Measurements from ENCODE around the gene SPATA31A3. TPM values are rescaled to one million over a fixed set of nuclear protein-coding genes. Genes with fewer than 3 reads are reported as not detected.

Gene SPATA31A3
- polyA plus RNA-seq: not detected in 2 replicates

DNA sequence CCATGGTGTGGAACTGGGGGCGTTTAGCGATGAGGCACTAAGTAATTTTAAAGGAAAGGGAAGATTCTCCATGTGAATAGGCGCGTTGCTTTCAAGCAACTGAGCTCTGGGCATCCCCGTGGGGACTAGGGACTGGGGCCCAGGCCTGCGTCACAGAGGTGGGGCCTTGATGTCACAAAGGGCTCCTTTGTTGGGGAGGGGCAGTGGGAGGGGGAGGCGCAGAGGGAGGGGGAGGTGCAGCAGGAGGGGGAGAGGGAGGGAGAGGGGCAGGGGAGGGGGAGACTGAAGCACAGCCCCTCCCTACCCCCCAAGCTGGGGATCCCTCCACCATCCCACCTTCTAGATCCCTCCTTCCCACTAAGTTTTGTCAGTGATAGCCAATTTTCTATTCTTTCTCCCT, at the start of gene SPATA31A3:
TSS of gene SPATA31A3 (minus strand) at position 101 of the 400 bp plus-strand sequence. CDS start at position 72, 29 bp downstream.

Other genes starting within 250 kb of the SPATA31A3 start
- gene ZNF658, start 91.8 kb downstream of the SPATA31A3 start, polyA plus RNA-seq: 3.7 and 5.0 TPM in 2 replicates

Data from Purkinje cell (primary cell).